Measurements from ENCODE around the gene CSNK1G2. TPM values are rescaled to one million over a fixed set of nuclear protein-coding genes. Genes with fewer than 3 reads are reported as not detected.

CSNK1G2 gene
- total and polyA plus RNA-seq, 2 experiments from 2014 or later: 56.8 to 82.5 TPM

DNA sequence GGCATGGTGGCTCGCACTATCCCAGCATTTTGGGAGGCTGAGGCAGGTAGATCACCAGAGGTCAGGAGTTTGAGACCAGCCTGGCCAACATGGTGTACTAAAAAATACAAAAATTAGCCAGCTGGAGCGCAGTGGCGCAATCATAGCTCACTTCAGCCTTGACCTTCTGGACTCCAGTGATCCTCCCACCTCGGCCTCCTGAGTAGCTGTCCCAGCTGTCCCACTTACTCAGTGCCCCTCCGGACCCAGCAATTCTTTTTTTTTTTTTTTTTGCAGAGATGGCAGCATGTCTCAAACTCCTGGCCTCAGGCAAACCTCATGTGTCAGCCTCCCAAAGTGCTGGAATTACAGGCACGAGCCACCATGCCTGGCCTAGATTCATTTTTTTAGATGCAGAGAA, 38.0 kb upstream of the CSNK1G2 start:
- no peak overlapping the region for H3K27ac ChIP-seq
- H3K4me3 ChIP-seq: no peak overlapping the region
- TF ChIP-seq, protein P1, sequence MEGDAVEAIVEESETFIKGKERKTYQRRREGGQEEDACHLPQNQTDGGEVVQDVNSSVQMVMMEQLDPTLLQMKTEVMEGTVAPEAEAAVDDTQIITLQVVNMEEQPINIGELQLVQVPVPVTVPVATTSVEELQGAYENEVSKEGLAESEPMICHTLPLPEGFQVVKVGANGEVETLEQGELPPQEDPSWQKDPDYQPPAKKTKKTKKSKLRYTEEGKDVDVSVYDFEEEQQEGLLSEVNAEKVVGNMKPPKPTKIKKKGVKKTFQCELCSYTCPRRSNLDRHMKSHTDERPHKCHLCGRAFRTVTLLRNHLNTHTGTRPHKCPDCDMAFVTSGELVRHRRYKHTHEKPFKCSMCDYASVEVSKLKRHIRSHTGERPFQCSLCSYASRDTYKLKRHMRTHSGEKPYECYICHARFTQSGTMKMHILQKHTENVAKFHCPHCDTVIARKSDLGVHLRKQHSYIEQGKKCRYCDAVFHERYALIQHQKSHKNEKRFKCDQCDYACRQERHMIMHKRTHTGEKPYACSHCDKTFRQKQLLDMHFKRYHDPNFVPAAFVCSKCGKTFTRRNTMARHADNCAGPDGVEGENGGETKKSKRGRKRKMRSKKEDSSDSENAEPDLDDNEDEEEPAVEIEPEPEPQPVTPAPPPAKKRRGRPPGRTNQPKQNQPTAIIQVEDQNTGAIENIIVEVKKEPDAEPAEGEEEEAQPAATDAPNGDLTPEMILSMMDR (IDR thresholded peaks at IDR 0.05; ENCODE audit: poor library complexity): no peak
- TF ChIP-seq EZH2phosphoT487 (IDR thresholded peaks at IDR 0.05; ENCODE audit: low read depth, severe bottlenecking, unreplicated experiment) (no peak), EZH2 (IDR thresholded peaks at IDR 0.05; ENCODE audit: borderline replicate concordance) (no peak)
- H4K20me1 ChIP-seq (ENCODE audit: insufficient read depth, poor library complexity, severe bottlenecking): peaks cover 5% of the 10 kb centered on the region
- DNase-seq (ENCODE audit: low spot score): no peak
- peaks cover 12% of the 10 kb centered on the region for H3K4me1 ChIP-seq (ENCODE audit: insufficient read depth)
- 83% methylated on average over 6 of the region's 6 CpGs for WGBS (ENCODE audit: low lambda C conversion rate, missing lambda C conversion rate)
- no peaks in the 10 kb centered on the region for H3K27me3 ChIP-seq
- H3K9me2 ChIP-seq (replicated peaks; ENCODE audit: insufficient read depth): no peaks in the 10 kb centered on the region
- no peaks in the 10 kb centered on the region for H3K36me3 ChIP-seq (replicated peaks; ENCODE audit: insufficient read depth, low read depth)
- peaks cover 24% of the 10 kb centered on the region for H3K79me2 ChIP-seq
- no peaks in the 10 kb centered on the region for H3K9me3 ChIP-seq (ENCODE audit: low read depth)
- no peak overlapping the region for H3K4me2 ChIP-seq
- H2AFZ ChIP-seq: no peak overlapping the region

DNA sequence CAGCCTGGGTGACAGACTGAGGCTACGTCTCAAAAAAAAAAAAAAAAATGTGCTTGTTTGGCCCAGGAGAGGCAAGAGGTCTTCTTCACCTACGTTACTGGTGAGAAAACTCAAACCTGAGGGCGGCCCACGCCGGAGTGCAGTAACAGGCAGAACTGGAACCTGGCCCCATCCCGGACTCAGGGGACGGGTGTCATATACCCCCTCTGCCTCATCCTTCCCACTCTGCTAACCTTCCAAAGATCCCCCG, 36.2 kb upstream of the CSNK1G2 start:
- H3K4me1 ChIP-seq (ENCODE audit: insufficient read depth): peaks cover 14% of the 10 kb centered on the region
- no peak for DNase-seq (ENCODE audit: low spot score)
- no peaks in the 10 kb centered on the region for H3K36me3 ChIP-seq (replicated peaks; ENCODE audit: insufficient read depth, low read depth)
- no peak overlapping the region for H3K4me3 ChIP-seq
- WGBS (ENCODE audit: low lambda C conversion rate, missing lambda C conversion rate): 37% methylated on average over 6 of the region's 8 CpGs
- H4K20me1 ChIP-seq (ENCODE audit: insufficient read depth, poor library complexity, severe bottlenecking): peaks cover 23% of the 10 kb centered on the region
- H3K27ac ChIP-seq: peak overlapping the region; percentile 76
- TF ChIP-seq EZH2 (IDR thresholded peaks at IDR 0.05; ENCODE audit: borderline replicate concordance) (no peak), EZH2phosphoT487 (IDR thresholded peaks at IDR 0.05; ENCODE audit: low read depth, severe bottlenecking, unreplicated experiment) (no peak)
- TF ChIP-seq, protein P1 (IDR thresholded peaks at IDR 0.05; ENCODE audit: poor library complexity): no peak
- no peak overlapping the region for H2AFZ ChIP-seq
- peaks cover 42% of the 10 kb centered on the region for H3K79me2 ChIP-seq
- no peaks in the 10 kb centered on the region for H3K27me3 ChIP-seq
- H3K9me3 ChIP-seq (ENCODE audit: low read depth): no peaks in the 10 kb centered on the region
- H3K4me2 ChIP-seq: peak overlapping the region; percentile 66
- no peaks in the 10 kb centered on the region for H3K9me2 ChIP-seq (replicated peaks; ENCODE audit: insufficient read depth)

DNA sequence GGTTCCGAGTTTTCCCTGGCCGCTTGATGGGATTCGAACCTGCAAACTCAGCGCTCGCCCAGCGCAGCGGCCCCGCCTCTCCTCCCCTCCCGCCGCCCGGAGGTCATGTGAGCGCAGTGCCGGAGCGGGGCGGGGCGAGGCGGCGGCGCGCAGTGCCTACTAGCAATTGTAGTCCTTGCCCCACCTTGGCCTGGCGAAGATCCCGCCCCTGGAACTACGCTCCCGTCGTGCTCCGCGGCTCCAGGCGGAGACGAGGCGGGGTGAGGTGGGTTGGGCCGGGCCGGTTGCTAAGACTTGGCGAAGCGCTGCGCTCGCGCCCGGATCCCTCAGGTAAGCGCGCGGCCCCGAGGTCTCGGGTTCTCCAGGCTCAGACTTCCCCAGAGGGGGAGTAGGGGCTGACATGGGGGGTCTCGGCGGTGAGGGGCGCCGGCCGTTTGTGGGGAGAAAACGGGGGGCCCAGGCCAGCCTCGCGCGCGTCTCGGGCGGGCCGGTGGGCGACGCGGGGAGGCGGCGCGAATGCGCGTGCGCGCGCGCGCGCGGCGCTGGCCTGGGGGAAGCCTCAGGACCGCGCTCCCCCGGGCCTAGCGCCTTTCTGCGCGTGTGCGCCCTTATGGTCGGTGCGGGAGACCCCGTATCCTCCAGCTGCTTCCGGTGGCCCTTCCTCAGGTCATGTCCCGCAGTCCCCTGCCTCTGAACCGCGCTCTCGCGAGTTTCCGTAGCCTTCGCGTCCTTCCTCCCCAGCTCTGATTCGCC, 35.7 kb upstream of the CSNK1G2 start, which contains the start of the genes ADAT3 and SCAMP4:
TSS of gene ADAT3 (plus strand) at position 290 of the 753 bp plus-strand sequence. CDS start 6,649 bp downstream, outside the sequence.
TSS of gene SCAMP4 (plus strand) at position 290 of the 753 bp plus-strand sequence. CDS start 9,621 bp downstream, outside the sequence.
- Histone ChIP-seq H2AFZ (peak within 1 kb of the TSS; percentile 53), H3K27me3 (no peaks in the 10 kb centered on the region), H3K4me3 (peak within 1 kb of the TSS; percentile 41), H3K4me1 (ENCODE audit: insufficient read depth) (peaks cover 15% of the 10 kb centered on the region), H3K4me2 (peak within 1 kb of the TSS; percentile 94), H4K20me1 (ENCODE audit: insufficient read depth, poor library complexity, severe bottlenecking) (peaks cover 23% of the 10 kb centered on the region), H3K36me3 (replicated peaks; ENCODE audit: insufficient read depth, low read depth) (no peaks in the 10 kb centered on the region), H3K9me3 (ENCODE audit: low read depth) (no peaks in the 10 kb centered on the region), H3K9me2 (replicated peaks; ENCODE audit: insufficient read depth) (no peaks in the 10 kb centered on the region), H3K79me2 (peaks cover 47% of the 10 kb centered on the region), H3K27ac (peak within 1 kb of the TSS; percentile 89)
- WGBS (ENCODE audit: low lambda C conversion rate, missing lambda C conversion rate): 3% methylated on average over 63 of the region's 92 CpGs
- TF ChIP-seq, protein P1 (IDR thresholded peaks at IDR 0.05; ENCODE audit: poor library complexity): no peak
- TF ChIP-seq EZH2phosphoT487 (IDR thresholded peaks at IDR 0.05; ENCODE audit: low read depth, severe bottlenecking, unreplicated experiment): no peak
- TF ChIP-seq EZH2 (IDR thresholded peaks at IDR 0.05; ENCODE audit: borderline replicate concordance): no peak
- peak; percentile 99 for DNase-seq (ENCODE audit: low spot score)

Measured in hepatocyte (in vitro differentiated cells).